GM12878 (cell line): Measurements from ENCODE around the gene RWDD1. TPM values are rescaled to one million over a fixed set of nuclear protein-coding genes. Genes with fewer than 3 reads are reported as not detected.

Experiments used
- ATAC-seq: fragments of 200-7000 bp; cut with Tn5 transposase; 3 replicates; pipeline ENCODE4 v1.9.1; 2020; ENCODE audit warnings: mild to moderate bottlenecking, moderate library complexity
- BruUV-seq: library from RNA; stranded (reverse); fragments of 400-500 nt; replicated peaks from 2 replicates; lab custom pipeline; 2021; lab: Mats Ljungman, UMichigan
- CTCF ChIA-PET: fragments of 300-600 bp; sonication (Branson Sonifier 250); formaldehyde crosslinking; extraction: SDS; loops from one replicate; lab custom pipeline; 2021; ENCODE audit warnings: inconsistent platforms; lab: Yijun Ruan, JAX
- POLR2A ChIA-PET: fragments of 350-600 bp; formaldehyde crosslinking; extraction: SDS; loops from one replicate; lab custom pipeline; 2021; ENCODE audit warnings: inconsistent platforms; lab: Charles Lee
- RAD21 ChIA-PET: fragments of 300-600 bp; sonication (Branson Sonifier 250); formaldehyde crosslinking; loops from one replicate; lab custom pipeline; 2023; ENCODE audit warnings: antibody characterized with exemption; ENCODE audit not compliant: unreplicated experiment; lab: Charles Lee
- SMC1A ChIA-PET: fragments of 300-600 bp; sonication (Branson Sonifier 250); formaldehyde crosslinking; loops from one replicate; lab custom pipeline; 2023; ENCODE audit not compliant: unreplicated experiment, uncharacterized antibody; lab: Charles Lee
- DNase-seq: peaks from one replicate; pipeline ENCODE4 v3.0.0-alpha.2; 2011; ENCODE audit warnings: low read depth, low spot score
- FAIRE-seq: peaks from 3 replicates; lab custom pipeline; 2011; peaks lifted over from hg19 to GRCh38; lab: Jason Lieb, UNC
- H2AFZ ChIP-seq: 2 replicates; pipeline ENCODE4 v1.6.0; 2011; ENCODE audit warnings: low read depth, low read length, control low read depth; ENCODE audit not compliant: control insufficient read depth
- H3K27ac ChIP-seq: 2 replicates; pipeline ENCODE4 v1.5.1; 2011; ENCODE audit warnings: control low read depth; ENCODE audit not compliant: control insufficient read depth, insufficient read depth
- H3K27me3 ChIP-seq, 2 experiments: replicated peaks in 1 of 2; 2 replicates each; pipeline versions ENCODE4 v1.6.0 to v1.6.1; 2011; ENCODE audit warnings: low read length in 1 of 2; ENCODE audit not compliant: control insufficient read depth in 2 of 2, insufficient read depth in 2 of 2
- H3K36me3 ChIP-seq, 2 experiments: 2 replicates each; pipeline ENCODE4 v1.5.1; 2011; ENCODE audit warnings: low read length in 1 of 2; ENCODE audit not compliant: control insufficient read depth in 2 of 2, insufficient read depth in 2 of 2
- H3K4me1 ChIP-seq: 2 replicates; pipeline ENCODE4 v1.6.1; 2011; ENCODE audit warnings: mild to moderate bottlenecking, low read length, moderate library complexity, mixed read lengths; ENCODE audit not compliant: control insufficient read depth, insufficient read depth
- H3K4me2 ChIP-seq: 2 replicates; pipeline ENCODE4 v1.6.0; 2011; ENCODE audit warnings: control low read depth; ENCODE audit not compliant: control insufficient read depth, insufficient read depth
- H3K4me3 ChIP-seq: fragments of 200-600 bp; sonication (generic); 2 replicates; pipeline ENCODE4 v1.5.1; 2016
- H3K79me2 ChIP-seq: 2 replicates; pipeline ENCODE4 v1.6.0; 2011; ENCODE audit warnings: low read length; ENCODE audit not compliant: control insufficient read depth, insufficient read depth
- H3K9ac ChIP-seq: 2 replicates; pipeline ENCODE4 v1.8.0; 2011; ENCODE audit warnings: low read length, control low read depth, mixed read lengths; ENCODE audit not compliant: control insufficient read depth, insufficient read depth
- H3K9me3 ChIP-seq: replicated peaks from 3 replicates; pipeline ENCODE4 v1.5.1; 2011; ENCODE audit warnings: mild to moderate bottlenecking, low read length; ENCODE audit not compliant: control insufficient read depth, insufficient read depth
- H4K20me1 ChIP-seq: 2 replicates; pipeline ENCODE4 v1.6.0; 2011; ENCODE audit not compliant: control insufficient read depth, insufficient read depth
- ASH2L ChIP-seq: fragments of 300-600, 200-600 bp; sonication (generic); IDR thresholded peaks from 2 replicates; pipeline ENCODE4 v1.6.1; 2017; ENCODE audit warnings: low read depth, mild to moderate bottlenecking, borderline replicate concordance
- CTCF ChIP-seq, 3 experiments: IDR thresholded peaks in 2 of 3; conservative IDR thresholded peaks in 1 of 3; 2 replicates each; pipeline ENCODE4 v1.5.1; 2011; ENCODE audit warnings: low read depth in 3 of 3, low read length in 3 of 3, mild to moderate bottlenecking in 3 of 3, control low read depth in 2 of 3, moderate library complexity in 2 of 3, inconsistent platforms in 1 of 3, mixed read lengths in 1 of 3; ENCODE audit not compliant: control insufficient read depth in 2 of 3, insufficient read depth in 1 of 3; ENCODE audit errors: extremely low read depth in 1 of 3
- HDGF ChIP-seq: fragments of 450-650 bp; IDR thresholded peaks from 2 replicates; pipeline ENCODE4 v1.6.1; 2016; ENCODE audit warnings: antibody characterized with exemption
- MLLT1 ChIP-seq: fragments of 450-650 bp; IDR thresholded peaks from 2 replicates; pipeline ENCODE4 v1.6.1; 2016; ENCODE audit warnings: mild to moderate bottlenecking
- POLR2AphosphoS5 ChIP-seq: IDR thresholded peaks from 2 replicates; pipeline ENCODE4 v1.6.1; 2011; ENCODE audit warnings: mild to moderate bottlenecking, low read length, inconsistent platforms
- SPI1 ChIP-seq: IDR thresholded peaks from 2 replicates; pipeline ENCODE4 v1.6.1; 2011; ENCODE audit warnings: low read depth, mild to moderate bottlenecking, low read length, moderate library complexity, borderline replicate concordance; ENCODE audit not compliant: insufficient read depth
- TARDBP ChIP-seq: IDR thresholded peaks from 2 replicates; pipeline ENCODE4 v1.6.1; 2016; ENCODE audit warnings: borderline replicate concordance
- ZNF384 ChIP-seq: IDR thresholded peaks from 2 replicates; pipeline ENCODE4 v1.6.1; 2012; ENCODE audit warnings: low read depth, mild to moderate bottlenecking, low read length, improper control_type of control experiment, borderline replicate concordance
- WGBS: methylation state at CpG from one replicate; pipeline ENCODE4 v1.1.6; 2016; ENCODE audit warnings: low lambda C conversion rate; ENCODE audit not compliant: insufficient replicate concordance, insufficient coverage; ENCODE audit errors: missing lambda C conversion rate; 5-methylcytosine and 5-hydroxymethylcytosine counted together
- in situ Hi-C: fragments of 300-500 bp; cut with MboI; formaldehyde crosslinking; loops from 9 replicates; pipeline ENCODE4 v1.14.3; 2018; ENCODE audit warnings: mixed read lengths
- intact Hi-C: fragments of 100-400 bp; cut with micrococcal nuclease; formaldehyde crosslinking; loops from one replicate; pipeline ENCODE4 v1.14.2; 2022; ENCODE audit not compliant: unreplicated experiment
- polyA plus RNA-seq, 11 experiments: library from polyadenylated mRNA; depleted of rRNA in 4 of 11; unstranded in 6 of 11; stranded (reverse) in 5 of 11; fragments of >200 nt; fragmentation: Nextera tagmentation in 4 of 11; fragmentation: Illumina TruSeq in 1 of 11; extraction: Ambion mirVana in 4 of 11; extraction: Trizol in 1 of 11; gene quantifications; 1 replicate in 1 of 11; 2 replicates in 10 of 11; pipeline versions ENCODE4 v1.2.1 to v1.2.3, GENCODE V29; 2011 to 2016; ENCODE audit warnings: inconsistent platforms in 2 of 11, missing spikeins in 2 of 11, low read depth in 1 of 11
- total RNA-seq, 4 experiments: library from RNA; depleted of rRNA in 3 of 4; stranded (reverse); fragments of >200 nt in 3 of 4; fragmentation: Illumina TruSeq in 1 of 4; extraction: Trizol in 1 of 4; gene quantifications; 2 replicates each; pipeline versions ENCODE4 v1.2.1 to v1.2.3, GENCODE V29; 2013 to 2021

RWDD1 gene
- total and polyA plus RNA-seq, 10 of the 15 experiments (the other 5 are each of a cell fraction or from before 2014, with no cell fraction given), result 40.1 to 107 (median 65.8) TPM

- TF ChIP-seq SPI1 (no peak), ZNF384 (no peak), MLLT1 (no peak), TARDBP (no peak)
Observed at GRCh38 chr6:116631379-116631990, 60.2 kb downstream of the RWDD1 start (continued).

- BruUV-seq, result no TSS peak
- DNase-seq (no peak), FAIRE-seq (no peak), ATAC-seq (peak; percentile 47)
- no peaks in the 10 kb centered on the region for H3K9me3 ChIP-seq
- WGBS, result 76% methylated on average over 2 of the region's 2 CpGs
- no peak overlapping the region for H3K4me3 ChIP-seq
- no peak overlapping the region for H3K27ac ChIP-seq
- H2AFZ ChIP-seq, result no peak overlapping the region
- RAD21 ChIA-PET, result no interaction called here
- no peaks in the 10 kb centered on the region for H3K4me1 ChIP-seq
- no peaks in the 10 kb centered on the region for H4K20me1 ChIP-seq
- H3K79me2 ChIP-seq, result no peaks in the 10 kb centered on the region
- peaks cover 3% of the 10 kb centered on the region in 2 experiments; a peak in 3 of 4 replicates for H3K36me3 ChIP-seq
- TF ChIP-seq CTCF (IDR thresholded peaks at IDR 0.05 in 2 of 3, conservative IDR thresholded peaks at IDR 0.05 in 1 of 3; ENCODE audit: control insufficient read depth in 2 of 3, extremely low read depth in 1 of 3, insufficient read depth in 1 of 3, low read depth in 3 of 3, low read length in 3 of 3) (peak; percentile 17 to 42 (median 21); a peak in 2 of 6 replicates), POLR2AphosphoS5 (no peak), HDGF (no peak), ASH2L (no peak)
- intact Hi-C loops, result no loop called here
- CTCF ChIA-PET, result interaction anchor here (0.6 to 1.7 kb wide), 2 partner anchors 14 to 73 kb away, joined by 3 to 4 read pairs; no protein-coding TSS in a partner anchor
- in situ Hi-C loops, result no loop called here
- H3K4me2 ChIP-seq, result no peak overlapping the region
- no peak overlapping the region for H3K9ac ChIP-seq
- SMC1A ChIA-PET, result interaction anchor here (0.8 kb wide), 1 partner anchor 9 kb away, joined by 3 read pairs; no protein-coding TSS in a partner anchor
- POLR2A ChIA-PET, result interaction anchor here (0.5 to 0.6 kb wide), 2 partner anchors 27 to 35 kb away, joined by 3 read pairs; partner anchors contain the start of gene ZUP1
- no peaks in the 10 kb centered on the region for H3K27me3 ChIP-seq
Observed at GRCh38 chr6:116633685-116634084, 62.4 kb downstream of the RWDD1 start.

Other genes starting within 250 kb of the RWDD1 start
Only the 7 nearest of the 9 such genes appear.
- 1.2 and 1.5 TPM in 2 replicates for gene CALHM6, start 110.1 kb upstream of the RWDD1 start, total RNA-seq (2014; rRNA removed)
- 1.7 and 2.6 TPM in 2 replicates for gene CALHM6, start 110.1 kb upstream of the RWDD1 start, total RNA-seq (2014; rRNA removed; fragmentation: Illumina TruSeq; extraction: Trizol)
- 0.53 and 1.0 TPM in 2 replicates for gene CALHM6, start 110.1 kb upstream of the RWDD1 start, total RNA-seq (2021)
- gene CALHM6, start 110.1 kb upstream of the RWDD1 start, polyA plus RNA-seq (2011; rRNA removed), result 0.15 and 0.48 TPM in 2 replicates
- 0.93 and 1.2 TPM in 2 replicates for gene CALHM6, start 110.1 kb upstream of the RWDD1 start, polyA plus RNA-seq (2014; fragmentation: Illumina TruSeq; extraction: Trizol)
- gene CALHM6, start 110.1 kb upstream of the RWDD1 start, polyA plus RNA-seq (2014; fragmentation: Nextera tagmentation; extraction: Ambion mirVana), result 1 to 10 TPM; 1.1 to 1.4 TPM
- 1.5 and 2.6 TPM in 2 replicates for gene CALHM6, start 110.1 kb upstream of the RWDD1 start, polyA plus RNA-seq (2014; rRNA removed)
- gene CALHM6, start 110.1 kb upstream of the RWDD1 start, polyA plus RNA-seq (2016; fragmentation: Nextera tagmentation; extraction: Ambion mirVana), result 1 to 10 TPM; 3.2 to 3.4 TPM
- gene CALHM5, start 59.9 kb upstream of the RWDD1 start, total RNA-seq (2014; rRNA removed), result not detected in 2 replicates
- gene CALHM5, start 59.9 kb upstream of the RWDD1 start, total RNA-seq (2014; rRNA removed; fragmentation: Illumina TruSeq; extraction: Trizol), result not detected in 2 replicates
- gene CALHM5, start 59.9 kb upstream of the RWDD1 start, total RNA-seq (2021), result not detected in 2 replicates
- gene CALHM5, start 59.9 kb upstream of the RWDD1 start, polyA plus RNA-seq (2011; rRNA removed), result not detected in 2 replicates
- not detected in 2 replicates for gene CALHM5, start 59.9 kb upstream of the RWDD1 start, polyA plus RNA-seq (2014; fragmentation: Illumina TruSeq; extraction: Trizol)
- gene CALHM5, start 59.9 kb upstream of the RWDD1 start, polyA plus RNA-seq (2014; fragmentation: Nextera tagmentation; extraction: Ambion mirVana), result not detected
- not detected in 2 replicates for gene CALHM5, start 59.9 kb upstream of the RWDD1 start, polyA plus RNA-seq (2014; rRNA removed)
- not detected for gene CALHM5, start 59.9 kb upstream of the RWDD1 start, polyA plus RNA-seq (2016; fragmentation: Nextera tagmentation; extraction: Ambion mirVana)
- not detected in 2 replicates for gene TRAPPC3L, start 25.8 kb upstream of the RWDD1 start, total RNA-seq (2014; rRNA removed)
- gene TRAPPC3L, start 25.8 kb upstream of the RWDD1 start, total RNA-seq (2014; rRNA removed; fragmentation: Illumina TruSeq; extraction: Trizol), result not detected in 2 replicates
- not detected in 2 replicates for gene TRAPPC3L, start 25.8 kb upstream of the RWDD1 start, total RNA-seq (2021)
- not detected in 2 replicates for gene TRAPPC3L, start 25.8 kb upstream of the RWDD1 start, polyA plus RNA-seq (2011; rRNA removed)
- gene TRAPPC3L, start 25.8 kb upstream of the RWDD1 start, polyA plus RNA-seq (2014; fragmentation: Illumina TruSeq; extraction: Trizol), result not detected in 2 replicates
- not detected for gene TRAPPC3L, start 25.8 kb upstream of the RWDD1 start, polyA plus RNA-seq (2014; fragmentation: Nextera tagmentation; extraction: Ambion mirVana)
- not detected in 2 replicates for gene TRAPPC3L, start 25.8 kb upstream of the RWDD1 start, polyA plus RNA-seq (2014; rRNA removed)
- not detected for gene TRAPPC3L, start 25.8 kb upstream of the RWDD1 start, polyA plus RNA-seq (2016; fragmentation: Nextera tagmentation; extraction: Ambion mirVana)
- not detected in 2 replicates for gene CALHM4, start 17.8 kb upstream of the RWDD1 start, total RNA-seq (2014; rRNA removed)
- not detected in 2 replicates for gene CALHM4, start 17.8 kb upstream of the RWDD1 start, total RNA-seq (2014; rRNA removed; fragmentation: Illumina TruSeq; extraction: Trizol)
- gene CALHM4, start 17.8 kb upstream of the RWDD1 start, total RNA-seq (2021), result not detected in 2 replicates
- gene CALHM4, start 17.8 kb upstream of the RWDD1 start, polyA plus RNA-seq (2011; rRNA removed), result not detected in 2 replicates
- gene CALHM4, start 17.8 kb upstream of the RWDD1 start, polyA plus RNA-seq (2014; fragmentation: Illumina TruSeq; extraction: Trizol), result not detected in 2 replicates
- not detected for gene CALHM4, start 17.8 kb upstream of the RWDD1 start, polyA plus RNA-seq (2014; fragmentation: Nextera tagmentation; extraction: Ambion mirVana)
- not detected in 2 replicates for gene CALHM4, start 17.8 kb upstream of the RWDD1 start, polyA plus RNA-seq (2014; rRNA removed)
- gene CALHM4, start 17.8 kb upstream of the RWDD1 start, polyA plus RNA-seq (2016; fragmentation: Nextera tagmentation; extraction: Ambion mirVana), result not detected
- 0.23 and 0.27 TPM in 2 replicates for gene RSPH4A, start 45.0 kb downstream of the RWDD1 start, total RNA-seq (2014; rRNA removed)
- 0.22 and 0.28 TPM in 2 replicates for gene RSPH4A, start 45.0 kb downstream of the RWDD1 start, total RNA-seq (2014; rRNA removed; fragmentation: Illumina TruSeq; extraction: Trizol)
- 0.13 and 0.28 TPM in 2 replicates for gene RSPH4A, start 45.0 kb downstream of the RWDD1 start, total RNA-seq (2021)
- gene RSPH4A, start 45.0 kb downstream of the RWDD1 start, polyA plus RNA-seq (2011; rRNA removed), result 0.08 and 0.10 TPM in 2 replicates
- 0.16 and 0.21 TPM in 2 replicates for gene RSPH4A, start 45.0 kb downstream of the RWDD1 start, polyA plus RNA-seq (2014; fragmentation: Illumina TruSeq; extraction: Trizol)
- under 1 TPM; 0.07 to 0.23 TPM for gene RSPH4A, start 45.0 kb downstream of the RWDD1 start, polyA plus RNA-seq (2014; fragmentation: Nextera tagmentation; extraction: Ambion mirVana)
- 0.08 and 0.23 TPM in 2 replicates for gene RSPH4A, start 45.0 kb downstream of the RWDD1 start, polyA plus RNA-seq (2014; rRNA removed)
- under 1 TPM in 1 of 2 experiments, not detected in 1; 0.09 TPM for gene RSPH4A, start 45.0 kb downstream of the RWDD1 start, polyA plus RNA-seq (2016; fragmentation: Nextera tagmentation; extraction: Ambion mirVana)
- gene ZUP1, start 97.3 kb downstream of the RWDD1 start, total RNA-seq (2014; rRNA removed), result 16.5 and 20.8 TPM in 2 replicates
- gene ZUP1, start 97.3 kb downstream of the RWDD1 start, total RNA-seq (2014; rRNA removed; fragmentation: Illumina TruSeq; extraction: Trizol), result 27.0 TPM in 2 replicates
- 15.5 and 16.5 TPM in 2 replicates for gene ZUP1, start 97.3 kb downstream of the RWDD1 start, total RNA-seq (2021)
- 24.1 and 41.6 TPM in 2 replicates for gene ZUP1, start 97.3 kb downstream of the RWDD1 start, polyA plus RNA-seq (2011; rRNA removed)
- 22.6 and 33.5 TPM in 2 replicates for gene ZUP1, start 97.3 kb downstream of the RWDD1 start, polyA plus RNA-seq (2014; fragmentation: Illumina TruSeq; extraction: Trizol)
- gene ZUP1, start 97.3 kb downstream of the RWDD1 start, polyA plus RNA-seq (2014; fragmentation: Nextera tagmentation; extraction: Ambion mirVana), result 10 to 100 TPM in 1 of 2 experiments, 1 to 10 TPM in 1; 10.0 to 16.4 TPM
- 13.1 and 14.4 TPM in 2 replicates for gene ZUP1, start 97.3 kb downstream of the RWDD1 start, polyA plus RNA-seq (2014; rRNA removed)
- gene ZUP1, start 97.3 kb downstream of the RWDD1 start, polyA plus RNA-seq (2016; fragmentation: Nextera tagmentation; extraction: Ambion mirVana), result 10 to 100 TPM; 19.6 to 19.8 TPM
- gene KPNA5, start 109.7 kb downstream of the RWDD1 start, total RNA-seq (2014; rRNA removed), result 4.2 and 4.8 TPM in 2 replicates
- 7.0 and 7.6 TPM in 2 replicates for gene KPNA5, start 109.7 kb downstream of the RWDD1 start, total RNA-seq (2014; rRNA removed; fragmentation: Illumina TruSeq; extraction: Trizol)
- gene KPNA5, start 109.7 kb downstream of the RWDD1 start, total RNA-seq (2021), result 6.0 and 7.0 TPM in 2 replicates
- 4.8 and 10.6 TPM in 2 replicates for gene KPNA5, start 109.7 kb downstream of the RWDD1 start, polyA plus RNA-seq (2011; rRNA removed)
- gene KPNA5, start 109.7 kb downstream of the RWDD1 start, polyA plus RNA-seq (2014; fragmentation: Illumina TruSeq; extraction: Trizol), result 4.7 and 5.9 TPM in 2 replicates
- 1 to 10 TPM; 1.9 to 2.5 TPM for gene KPNA5, start 109.7 kb downstream of the RWDD1 start, polyA plus RNA-seq (2014; fragmentation: Nextera tagmentation; extraction: Ambion mirVana)
- 2.9 and 4.6 TPM in 2 replicates for gene KPNA5, start 109.7 kb downstream of the RWDD1 start, polyA plus RNA-seq (2014; rRNA removed)
- gene KPNA5, start 109.7 kb downstream of the RWDD1 start, polyA plus RNA-seq (2016; fragmentation: Nextera tagmentation; extraction: Ambion mirVana), result 1 to 10 TPM; 3.0 to 4.4 TPM